Thyroid gland (tissue), 4 donors: ENCODE data around the gene CERCAM. TPM values are rescaled to one million over a fixed set of nuclear protein-coding genes. Genes with fewer than 3 reads are reported as not detected.
"Not testable (repeated sequence)": the region's sequence is repeated elsewhere in the genome, so short reads cannot be mapped to it uniquely, and the experiment has no call there.

Experiments used
- DNase-seq, 2 donors: peaks; one replicate each; pipeline ENCODE4 v3.0.0-alpha.2; 2019
- H3K27ac ChIP-seq, 3 donors: fragments of 200-600 bp; sonication (generic); 1 replicate in 2 of 3; 2 replicates in 1 of 3; pipeline ENCODE4 v1.5.1; 2016 to 2019; ENCODE audit warnings: mild to moderate bottlenecking in 1 of 3, moderate library complexity in 1 of 3
- H3K27me3 ChIP-seq: fragments of 200-600 bp; sonication (generic); one replicate; pipeline ENCODE4 v1.5.1; 2019
- H3K36me3 ChIP-seq, 2 donors: fragments of 200-600 bp; sonication (generic); one replicate each; pipeline ENCODE4 v1.5.1; 2016 to 2019
- H3K4me1 ChIP-seq, 2 donors: fragments of 200-600 bp; sonication (generic); one replicate each; pipeline ENCODE4 v1.5.1; 2017 to 2019
- H3K4me3 ChIP-seq, 3 donors: fragments of 200-600 bp; sonication (generic); replicated peaks in 1 of 3; 1 replicate in 2 of 3; 2 replicates in 1 of 3; pipeline ENCODE4 v1.5.1; 2016; ENCODE audit warnings: mild to moderate bottlenecking in 1 of 3
- H3K9me3 ChIP-seq: fragments of 200-600 bp; sonication (generic); one replicate; pipeline ENCODE4 v1.5.1; 2017
- CTCF ChIP-seq, 6 experiments: fragments of 200-600 bp in 3 of 6; fragments of 450-650 bp in 3 of 6; sonication (generic) in 3 of 6; IDR thresholded peaks; one replicate each; pipeline ENCODE4 v1.5.1; 2016 to 2019; ENCODE audit warnings: antibody characterized with exemption in 6 of 6, mild to moderate bottlenecking in 2 of 6, inconsistent platforms in 1 of 6, moderate library complexity in 1 of 6
- POLR2A ChIP-seq, 2 donors: fragments of 450-650 bp; IDR thresholded peaks; one replicate each; pipeline ENCODE4 v1.6.1; 2017; ENCODE audit warnings: antibody characterized with exemption in 2 of 2, mild to moderate bottlenecking in 2 of 2, moderate library complexity in 1 of 2
- WGBS, 2 donors: methylation state at CpG; one replicate each; pipeline ENCODE4 v1.1.5; 2017; 5-methylcytosine and 5-hydroxymethylcytosine counted together
- intact Hi-C: fragments of 100-400 bp; cut with DNase I; formaldehyde crosslinking; loops from one replicate; pipeline ENCODE4 v1.15.1; 2023
- total RNA-seq, 4 donors: library from RNA; depleted of rRNA; stranded (reverse); fragments of >200 nt; gene quantifications; one replicate each; pipeline ENCODE4 v1.2.3, GENCODE V29; 2016

CERCAM gene
- total RNA-seq, 4 donors from 2014 or later: 22.3 to 35.4 (median 27.2) TPM

- Histone ChIP-seq H3K27me3 (no peaks in the 10 kb centered on the region), H3K4me3 (peak overlapping the region in 1 of 3 donors; percentile 78), H3K27ac (no peak overlapping the region), H3K36me3 (no peaks in the 10 kb centered on the region), H3K9me3 (no peaks in the 10 kb centered on the region), H3K4me1 (peaks cover 17 to 25% of the 10 kb centered on the region in 2 donors)
- intact Hi-C loops: loop anchor here (10.0 kb wide), 1 partner anchor 124 kb away; no protein-coding TSS in a partner anchor
- WGBS, 2 donors: 15 to 22% methylated on average over 18 to 28 of the region's 28 CpGs
- peak in 1 of 2 donors; percentile 24 for DNase-seq
- TF ChIP-seq CTCF (IDR thresholded peaks at IDR 0.05) (no peak), POLR2A (IDR thresholded peaks at IDR 0.05) (no peak)
Measured at GRCh38 chr9:128419061-128419925, 1.4 kb upstream of the CERCAM start.

GRCh38 chr9:128420060-128420650 lies 502 bp upstream of the CERCAM start:
- H3K4me3 ChIP-seq: peak overlapping the region; percentile 30 to 89 (median 78)
- TF ChIP-seq CTCF (IDR thresholded peaks at IDR 0.05) (peak; percentile 43 to 90 (median 68)), POLR2A (IDR thresholded peaks at IDR 0.05) (peak in 1 of 2 donors; percentile 4)
- 1 to 4% methylated on average over 9 to 15 of the region's 59 CpGs for WGBS, 2 donors
- H3K4me1 ChIP-seq: peaks cover 17 to 25% of the 10 kb centered on the region in 2 donors
- no peaks in the 10 kb centered on the region for H3K36me3 ChIP-seq
- no peaks in the 10 kb centered on the region for H3K9me3 ChIP-seq
- peak overlapping the region; percentile 5 to 84 (median 47) for H3K27ac ChIP-seq
- H3K27me3 ChIP-seq: no peaks in the 10 kb centered on the region
- DNase-seq: peak; percentile 78 to 80
- intact Hi-C loops: no loop called here

- intact Hi-C loops: no loop called here
- no peak for TF ChIP-seq CTCF (IDR thresholded peaks at IDR 0.05)
- TF ChIP-seq POLR2A (IDR thresholded peaks at IDR 0.05): no peak
- no peak for DNase-seq
- Histone ChIP-seq H3K4me1 (peaks cover 13 to 19% of the 10 kb centered on the region in 2 donors), H3K27ac (peak overlapping the region in 2 of 3 donors; percentile 8 to 84), H3K9me3 (no peaks in the 10 kb centered on the region), H3K36me3 (no peaks in the 10 kb centered on the region), H3K4me3 (peak overlapping the region in 1 of 3 donors; percentile 78), H3K27me3 (no peaks in the 10 kb centered on the region)
- WGBS, 2 donors: 58 to 67% methylated on average over 3 of the region's 11 CpGs
Measured at GRCh38 chr9:128421482-128421996, 882 bp downstream of the CERCAM start.

GRCh38 chr9:128422022-128422782 lies 1.5 kb downstream of the CERCAM start:
- H3K27me3 ChIP-seq, DNase-seq, H3K4me3 ChIP-seq, H3K9me3 ChIP-seq, intact Hi-C loops, H3K36me3 ChIP-seq, H3K27ac ChIP-seq: not testable (repeated sequence)
- WGBS, 2 donors: 92 to 93% methylated on average over 13 of the region's 13 CpGs
- H3K4me1 ChIP-seq: peaks cover 12 to 18% of the 10 kb centered on the region in 2 donors

GRCh38 chr9:128422783-128423150 lies 2.1 kb downstream of the CERCAM start:
- no peak for DNase-seq
- TF ChIP-seq POLR2A (IDR thresholded peaks at IDR 0.05): no peak
- no peak for TF ChIP-seq CTCF (IDR thresholded peaks at IDR 0.05)
- Histone ChIP-seq H3K27ac (no peak overlapping the region), H3K27me3 (no peaks in the 10 kb centered on the region), H3K4me1 (peaks cover 12 to 18% of the 10 kb centered on the region in 2 donors), H3K4me3 (no peak overlapping the region), H3K36me3 (no peaks in the 10 kb centered on the region), H3K9me3 (no peaks in the 10 kb centered on the region)
- 93 to 95% methylated on average over 5 of the region's 5 CpGs for WGBS, 2 donors
- intact Hi-C loops: no loop called here

GRCh38 chr9:128423356-128423755 lies 2.7 kb downstream of the CERCAM start:
- H3K36me3 ChIP-seq, H3K9me3 ChIP-seq, H3K27ac ChIP-seq, H3K4me3 ChIP-seq, DNase-seq, intact Hi-C loops, H3K27me3 ChIP-seq: not testable (repeated sequence)
- H3K4me1 ChIP-seq: peaks cover 12 to 18% of the 10 kb centered on the region in 2 donors
- WGBS, 2 donors: 82 to 94% methylated on average over 6 of the region's 6 CpGs
